ENCODE data around the gene ZSWIM3.

Gene ZSWIM3

DNA sequence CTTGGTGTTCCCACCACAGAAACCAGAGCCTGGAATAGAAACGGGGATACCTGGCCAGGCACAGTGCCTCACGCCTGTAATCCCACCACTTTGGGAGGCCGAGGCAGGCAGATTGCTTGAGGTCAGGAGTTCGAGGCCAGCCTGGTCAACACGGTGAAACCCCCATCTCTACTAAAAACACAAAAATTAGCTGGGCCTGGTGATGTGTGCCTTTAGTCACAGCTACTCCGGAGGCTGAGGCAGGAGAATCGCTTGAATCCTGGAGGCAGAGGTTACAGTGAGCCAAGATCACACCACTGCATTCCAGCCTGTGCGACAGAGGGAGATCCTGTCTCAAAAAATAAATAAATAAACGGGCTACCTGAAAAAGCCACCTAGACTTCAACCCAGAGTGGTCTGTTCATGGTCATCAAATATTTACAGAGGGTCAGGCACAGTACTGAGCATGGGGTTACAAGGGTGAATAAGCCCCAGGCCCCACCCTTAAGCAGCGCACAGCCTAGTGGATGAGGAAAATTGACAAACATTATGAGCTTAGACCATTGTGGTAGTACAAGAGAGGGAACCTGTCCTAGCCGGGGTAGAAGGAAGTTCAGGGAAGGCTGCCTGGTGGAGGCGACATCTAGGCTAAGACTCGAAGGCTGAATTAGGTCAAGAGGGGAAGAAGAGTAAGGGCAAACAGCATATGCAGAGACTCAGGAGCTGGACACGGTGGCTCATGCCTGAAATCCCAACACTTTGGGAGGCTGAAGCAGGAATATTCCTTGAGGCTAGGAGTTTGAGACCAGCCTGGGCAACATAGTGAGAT, 69.9 kb downstream of the ZSWIM3 start:
- no peak for DNase-seq (ENCODE audit: low spot score)

Measured in SK-N-DZ (cell line).